SK-N-SH treated with all-trans-retinoic acid at 6 μM for 48 hours (cell line): ENCODE data around the gene ORAI2.

ENCODE experiments used
- ATAC-seq: fragments of 200-7000 bp; cut with Tn5 transposase; 3 replicates; pipeline ENCODE4 v1.9.1; 2020; ENCODE audit warnings: mild to moderate bottlenecking, moderate library complexity
- ARNTL ChIP-seq: fragments of 450-650 bp; formaldehyde crosslinking; IDR thresholded peaks from 2 replicates; pipeline ENCODE4 v1.5.0; 2020; ENCODE audit warnings: low read depth, mild to moderate bottlenecking, moderate library complexity, borderline replicate concordance
- BACH2 ChIP-seq: fragments of 250-450 bp; sonication (Bioruptor Pico); IDR thresholded peaks from 2 replicates; pipeline ENCODE4 v1.9.0; 2021; ENCODE audit warnings: mild to moderate bottlenecking, borderline replicate concordance
- CREB5 ChIP-seq: fragments of 250-450 bp; sonication (Bioruptor Pico); IDR thresholded peaks from 2 replicates; pipeline ENCODE4 v1.5.1; 2020; ENCODE audit warnings: low read depth, mild to moderate bottlenecking, moderate library complexity
- CSDC2 ChIP-seq: fragments of 250-450 bp; sonication (Bioruptor Pico); IDR thresholded peaks from 2 replicates; pipeline ENCODE4 v1.5.0; 2020; ENCODE audit warnings: mild to moderate bottlenecking, moderate library complexity
- CSRNP3 ChIP-seq: fragments of 250-450 bp; sonication (Bioruptor Pico); IDR thresholded peaks from 2 replicates; pipeline ENCODE4 v1.5.1; 2021; ENCODE audit warnings: mild to moderate bottlenecking, moderate library complexity
- ESRRG ChIP-seq: fragments of 250-450 bp; sonication (Bioruptor Pico); IDR thresholded peaks from 2 replicates; pipeline ENCODE4 v1.6.1; 2021; ENCODE audit warnings: mild to moderate bottlenecking
- GLIS3 ChIP-seq: fragments of 250-450 bp; sonication (Bioruptor Pico); IDR thresholded peaks from 2 replicates; pipeline ENCODE4 v1.5.0; 2020; ENCODE audit warnings: mild to moderate bottlenecking, moderate library complexity
- ISL1 ChIP-seq: fragments of 250-450 bp; sonication (Bioruptor Pico); IDR thresholded peaks from 2 replicates; pipeline ENCODE4 v2.1.2; 2022; ENCODE audit warnings: mild to moderate bottlenecking, moderate library complexity
- OSR1 ChIP-seq: fragments of 250-450 bp; sonication (Bioruptor Pico); IDR thresholded peaks from 2 replicates; pipeline ENCODE4 v1.8.0; 2022; ENCODE audit warnings: moderate library complexity, mild to moderate bottlenecking, inconsistent platforms
- PATZ1 ChIP-seq: fragments of 250-450 bp; sonication (Bioruptor Pico); IDR thresholded peaks from 2 replicates; pipeline ENCODE4 v1.8.0; 2020; ENCODE audit warnings: mild to moderate bottlenecking, moderate library complexity, borderline replicate concordance
- POU6F1 ChIP-seq: fragments of 250-450 bp; sonication (Bioruptor Pico); IDR thresholded peaks from 2 replicates; pipeline ENCODE4 v1.8.0; 2021; ENCODE audit warnings: low read depth, mild to moderate bottlenecking, moderate library complexity, borderline replicate concordance
- RARB ChIP-seq: fragments of 250-450 bp; sonication (Bioruptor Pico); IDR thresholded peaks from 2 replicates; pipeline ENCODE4 v1.8.0; 2021; ENCODE audit warnings: mild to moderate bottlenecking, moderate library complexity
- SNAI2 ChIP-seq: fragments of 250-450 bp; sonication (Bioruptor Pico); IDR thresholded peaks from 2 replicates; pipeline ENCODE4 v1.5.0; 2020; ENCODE audit warnings: mild to moderate bottlenecking, moderate library complexity
- TCF4 ChIP-seq: fragments of 250-450 bp; sonication (Bioruptor Pico); IDR thresholded peaks from 2 replicates; pipeline ENCODE4 v1.8.0; 2021; ENCODE audit warnings: mild to moderate bottlenecking, moderate library complexity, borderline replicate concordance
- TOX ChIP-seq: fragments of 250-450 bp; sonication (Bioruptor Pico); IDR thresholded peaks from 2 replicates; pipeline ENCODE4 v1.8.0; 2021; ENCODE audit warnings: mild to moderate bottlenecking, moderate library complexity, borderline replicate concordance
- TSHZ2 ChIP-seq: fragments of 250-450 bp; sonication (Bioruptor Pico); IDR thresholded peaks from 2 replicates; pipeline ENCODE4 v1.5.0; 2020; ENCODE audit warnings: mild to moderate bottlenecking, moderate library complexity
- ZC3H10 ChIP-seq: fragments of 250-450 bp; sonication (Bioruptor Pico); IDR thresholded peaks from 2 replicates; pipeline ENCODE4 v1.5.1; 2021; ENCODE audit warnings: mild to moderate bottlenecking, moderate library complexity
- ZFP3 ChIP-seq: fragments of 250-450 bp; sonication (Bioruptor Pico); IDR thresholded peaks from 2 replicates; pipeline ENCODE4 v1.5.0; 2020; ENCODE audit warnings: mild to moderate bottlenecking, moderate library complexity
- ZFP30 ChIP-seq: fragments of 450-650 bp; formaldehyde crosslinking; IDR thresholded peaks from 2 replicates; pipeline ENCODE4 v1.5.0; 2022; ENCODE audit warnings: mild to moderate bottlenecking, moderate library complexity
- ZNF565 ChIP-seq: fragments of 450-650 bp; formaldehyde crosslinking; conservative IDR thresholded peaks from 2 replicates; pipeline ENCODE4 v1.5.0; 2020; ENCODE audit warnings: low read depth, mild to moderate bottlenecking, moderate library complexity
- ZNF70 ChIP-seq: fragments of 450-650 bp; formaldehyde crosslinking; IDR thresholded peaks from 2 replicates; pipeline ENCODE4 v1.5.0; 2020; ENCODE audit warnings: mild to moderate bottlenecking, moderate library complexity
- ZNF8 ChIP-seq: fragments of 450-650 bp; formaldehyde crosslinking; IDR thresholded peaks from 2 replicates; pipeline ENCODE4 v1.5.0; 2020; ENCODE audit warnings: mild to moderate bottlenecking, moderate library complexity

ORAI2 gene

GRCh38 chr7:102413611-102414010 lies 19.8 kb upstream of the ORAI2 start:
- ATAC-seq = no peak
- TF ChIP-seq ZNF8 (CRISPR knock-in tag) (no peak), CSRNP3 (CRISPR knock-in tag) (no peak), CSDC2 (CRISPR knock-in tag) (no peak), ISL1 (CRISPR knock-in tag) (no peak), PATZ1 (CRISPR knock-in tag) (no peak), ZNF565 (CRISPR knock-in tag) (no peak), BACH2 (CRISPR knock-in tag) (no peak), ZFP30 (CRISPR knock-in tag) (no peak), ZNF70 (CRISPR knock-in tag) (no peak), RARB (CRISPR knock-in tag) (no peak), TCF4 (no peak), CREB5 (CRISPR knock-in tag) (no peak), ARNTL (no peak), POU6F1 (CRISPR knock-in tag) (no peak), OSR1 (CRISPR knock-in tag) (no peak), GLIS3 (CRISPR knock-in tag) (no peak), TSHZ2 (no peak), ZC3H10 (CRISPR knock-in tag) (no peak), TOX (no peak), ESRRG (CRISPR knock-in tag) (no peak)

- no peak; the same call in 2 of the 3 replicates for ATAC-seq
- no peak for TF ChIP-seq TSHZ2
- no peak for TF ChIP-seq OSR1 (CRISPR knock-in tag)
- TF ChIP-seq ZFP3 (CRISPR knock-in tag) = no peak
- no peak for TF ChIP-seq BACH2 (CRISPR knock-in tag)
- no peak for TF ChIP-seq ESRRG (CRISPR knock-in tag)
- no peak for TF ChIP-seq ISL1 (CRISPR knock-in tag)
- TF ChIP-seq SNAI2 (CRISPR knock-in tag) = no peak
- TF ChIP-seq ARNTL = no peak
- no peak for TF ChIP-seq CREB5 (CRISPR knock-in tag)
- TF ChIP-seq ZNF565 (CRISPR knock-in tag) = no peak
- TF ChIP-seq CSDC2 (CRISPR knock-in tag) = no peak
- no peak for TF ChIP-seq RARB (CRISPR knock-in tag)
- TF ChIP-seq POU6F1 (CRISPR knock-in tag) = no peak
Observed at GRCh38 chr7:102415685-102416225, 17.6 kb upstream of the ORAI2 start.
